NT2/D1 (cell line): ENCODE results near the gene GPC6.

Experiments
- SUZ12 ChIP-seq: IDR thresholded peaks from 2 replicates; pipeline ENCODE4 v1.6.1; 2011; ENCODE audit not compliant: insufficient read length, insufficient read depth; ENCODE audit errors: extremely low read depth
- YY1 ChIP-seq: IDR thresholded peaks from 2 replicates; pipeline ENCODE4 v1.6.1; 2011; ENCODE audit not compliant: insufficient read length, insufficient read depth
- ZNF274 ChIP-seq: IDR thresholded peaks from 2 replicates; pipeline ENCODE4 v1.6.1; 2011; ENCODE audit warnings: mild to moderate bottlenecking, low read depth, low read length

DNA sequence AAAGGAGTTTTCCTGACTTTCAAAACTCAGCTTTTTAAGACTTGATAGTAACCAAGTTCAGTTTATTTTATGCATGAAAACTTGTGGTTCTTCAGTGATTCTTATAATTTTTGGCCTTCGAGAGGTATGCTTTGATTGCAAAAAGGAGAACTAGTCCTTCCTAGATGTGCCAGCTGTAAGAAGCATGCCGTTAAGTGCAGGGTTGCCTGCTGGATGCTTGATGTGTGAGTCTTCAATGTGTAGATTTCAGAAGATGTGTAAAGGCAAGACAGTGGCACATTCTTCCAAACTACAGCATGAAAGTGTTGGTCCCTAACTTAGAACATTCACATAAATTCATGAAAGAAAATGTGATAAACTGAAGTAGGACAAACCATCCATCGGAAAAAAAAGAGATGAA, 720.4 kb downstream of the GPC6 start:
- TF ChIP-seq YY1 (no peak), ZNF274 (no peak), SUZ12 (no peak)
